OCI-LY7 (cell line): ENCODE results near the gene TFCP2L1. TPM values are rescaled to one million over a fixed set of nuclear protein-coding genes. Genes with fewer than 3 reads are reported as not detected.

Source experiments
- BruUV-seq: library from RNA; stranded (reverse); fragments of 400-500 nt; replicated peaks from 2 replicates; lab custom pipeline; 2021; lab: Mats Ljungman, UMichigan
- CTCF ChIA-PET: fragments of 300-600 bp; sonication (Branson Sonifier 250); formaldehyde crosslinking; loops from one replicate; lab custom pipeline; 2022; ENCODE audit warnings: antibody characterized with exemption; ENCODE audit not compliant: unreplicated experiment; lab: Charles Lee
- POLR2A ChIA-PET: fragments of 300-600 bp; sonication (Branson Sonifier 250); formaldehyde crosslinking; loops from one replicate; lab custom pipeline; 2022; ENCODE audit warnings: antibody characterized with exemption; lab: Charles Lee
- DNase-seq: peaks from one replicate; pipeline ENCODE4 v3.0.0-alpha.2; 2015; ENCODE audit warnings: low spot score
- H2AFZ ChIP-seq: fragments of 200-600 bp; sonication (generic), shearing (Covaris generic); 2 replicates; pipeline ENCODE4 v1.6.1; 2014; ENCODE audit warnings: mild to moderate bottlenecking, antibody characterized with exemption, low read length, moderate library complexity
- H3K27ac ChIP-seq: fragments of 200-600 bp; sonication (generic); 2 replicates; pipeline ENCODE4 v1.5.1; 2014; ENCODE audit warnings: mixed run types, low read depth, mild to moderate bottlenecking, moderate library complexity, low read length, inconsistent platforms; ENCODE audit not compliant: poor library complexity, severe bottlenecking
- H3K36me3 ChIP-seq: fragments of 200-600 bp; sonication (generic); 2 replicates; pipeline ENCODE4 v1.6.1; 2014; ENCODE audit warnings: mild to moderate bottlenecking, antibody characterized with exemption, low read length, moderate library complexity, mixed read lengths; ENCODE audit not compliant: insufficient read depth
- H3K4me1 ChIP-seq: fragments of 200-600 bp; sonication (generic); 2 replicates; pipeline ENCODE4 v1.5.1; 2014; ENCODE audit warnings: mild to moderate bottlenecking, low read length; ENCODE audit not compliant: insufficient read depth, poor library complexity, severe bottlenecking
- H3K4me2 ChIP-seq: fragments of 200-600 bp; sonication (generic); 2 replicates; pipeline ENCODE4 v1.6.1; 2014; ENCODE audit warnings: mild to moderate bottlenecking, low read length
- H3K4me3 ChIP-seq: fragments of 200-600 bp; sonication (generic); 2 replicates; pipeline ENCODE4 v1.5.1; 2014; ENCODE audit warnings: mild to moderate bottlenecking, low read depth, low read length; ENCODE audit not compliant: poor library complexity, severe bottlenecking
- H3K79me2 ChIP-seq: fragments of 200-600 bp; sonication (generic); 2 replicates; pipeline ENCODE4 v1.6.1; 2016; ENCODE audit warnings: low read depth, mild to moderate bottlenecking, low read length, moderate library complexity, mixed read lengths; ENCODE audit not compliant: insufficient read depth
- H3K9me2 ChIP-seq: fragments of 200-600 bp; sonication (generic); 2 replicates; pipeline ENCODE4 v1.6.1; 2016; ENCODE audit warnings: mild to moderate bottlenecking, low read length, mixed read lengths; ENCODE audit not compliant: insufficient read depth
- H3K9me3 ChIP-seq: fragments of 200-600 bp; sonication (generic); 2 replicates; pipeline ENCODE4 v1.6.1; 2014; ENCODE audit warnings: mild to moderate bottlenecking, mixed run types, low read length, mixed read lengths
- H4K20me1 ChIP-seq: fragments of 200-600 bp; sonication (generic); 2 replicates; pipeline ENCODE4 v1.6.1; 2014; ENCODE audit warnings: mild to moderate bottlenecking, antibody characterized with exemption, low read length, moderate library complexity, mixed read lengths; ENCODE audit not compliant: insufficient read depth
- CTCF ChIP-seq: fragments of 200-600 bp; sonication (generic); conservative IDR thresholded peaks from 2 replicates; pipeline ENCODE4 v1.5.1; 2014; ENCODE audit warnings: mild to moderate bottlenecking, antibody characterized with exemption, low read length, moderate library complexity, mixed read lengths
- EZH2phosphoT487 ChIP-seq: fragments of 200-600 bp; sonication (generic); IDR thresholded peaks from 2 replicates; pipeline ENCODE4 v1.6.1; 2018; ENCODE audit warnings: low read depth, borderline replicate concordance, mild to moderate bottlenecking, mixed run types, antibody characterized with exemption, low read length, moderate library complexity, mixed read lengths
- intact Hi-C: fragments of 100-400 bp; cut with micrococcal nuclease; formaldehyde crosslinking; loops from one replicate; pipeline ENCODE4 v1.10.0; 2022; ENCODE audit not compliant: unreplicated experiment
- total RNA-seq, 2 experiments: library from RNA; depleted of rRNA in 1 of 2; stranded (reverse); fragments of >200 nt in 1 of 2; shearing (Covaris generic) in 1 of 2; gene quantifications; 2 replicates each; pipeline ENCODE4 v1.2.3, GENCODE V29; 2014 to 2022

The TFCP2L1 gene
- total RNA-seq, 2 experiments from 2014 or later = 0.06 to 1.4 TPM

- H3K36me3 ChIP-seq = no peaks in the 10 kb centered on the region
- no TSS peak for BruUV-seq
- CTCF ChIA-PET = interaction anchor here (0.6 kb wide), 1 partner anchor 1508 kb away, joined by 3 read pairs; no protein-coding TSS in a partner anchor
- no peaks in the 10 kb centered on the region for H3K4me1 ChIP-seq
- H3K79me2 ChIP-seq = no peaks in the 10 kb centered on the region
- H3K9me3 ChIP-seq = no peaks in the 10 kb centered on the region
- no peak overlapping the region for H3K27ac ChIP-seq
- TF ChIP-seq CTCF (no peak), EZH2phosphoT487 (no peak)
- intact Hi-C loops = no loop called here
- no peaks in the 10 kb centered on the region for H3K9me2 ChIP-seq
- H3K4me2 ChIP-seq = no peak overlapping the region
- POLR2A ChIA-PET = no interaction called here
- H2AFZ ChIP-seq = no peak overlapping the region
- no peaks in the 10 kb centered on the region for H4K20me1 ChIP-seq
- no peak for DNase-seq
- H3K4me3 ChIP-seq = no peak overlapping the region
Measured at GRCh38 chr2:121254748-121255147, 30.3 kb downstream of the TFCP2L1 start.

GRCh38 chr2:121253674-121254240, 31.2 kb downstream of the TFCP2L1 start:
- DNase-seq = no peak
- no peak overlapping the region for H2AFZ ChIP-seq

More at GRCh38 chr2:121253674-121254240, 31.2 kb downstream of the TFCP2L1 start:
- H3K4me2 ChIP-seq = no peak overlapping the region
- H3K36me3 ChIP-seq = no peaks in the 10 kb centered on the region
- no peaks in the 10 kb centered on the region for H3K79me2 ChIP-seq
- no peak for TF ChIP-seq CTCF
- TF ChIP-seq EZH2phosphoT487 = no peak
- ChIA-PET CTCF (no interaction called here), POLR2A (no interaction called here)
- no peak overlapping the region for H3K27ac ChIP-seq
- no peaks in the 10 kb centered on the region for H3K4me1 ChIP-seq
- H4K20me1 ChIP-seq = no peaks in the 10 kb centered on the region
- no peaks in the 10 kb centered on the region for H3K9me3 ChIP-seq
- intact Hi-C loops = no loop called here
- BruUV-seq = no TSS peak
- H3K4me3 ChIP-seq = no peak overlapping the region
- H3K9me2 ChIP-seq = no peaks in the 10 kb centered on the region
